Stimulated activated CD8-positive, alpha-beta memory T cell treated with anti-CD3 and anti-CD28 coated beads, Interleukin-12 subunit alpha, Interleukin-12 subunit beta, amount 100 ng/mL, for 4 hours (primary cell): Measurements from ENCODE around the gene FBXL17.
"Not testable (repeated sequence)": the region's sequence is repeated elsewhere in the genome, so short reads cannot be mapped to it uniquely, and the experiment has no call there.

ENCODE experiments used
- DNase-seq: peaks from one replicate; pipeline ENCODE4 v3.0.0-alpha.2; 2020; ENCODE audit warnings: low read depth

The FBXL17 gene

DNA sequence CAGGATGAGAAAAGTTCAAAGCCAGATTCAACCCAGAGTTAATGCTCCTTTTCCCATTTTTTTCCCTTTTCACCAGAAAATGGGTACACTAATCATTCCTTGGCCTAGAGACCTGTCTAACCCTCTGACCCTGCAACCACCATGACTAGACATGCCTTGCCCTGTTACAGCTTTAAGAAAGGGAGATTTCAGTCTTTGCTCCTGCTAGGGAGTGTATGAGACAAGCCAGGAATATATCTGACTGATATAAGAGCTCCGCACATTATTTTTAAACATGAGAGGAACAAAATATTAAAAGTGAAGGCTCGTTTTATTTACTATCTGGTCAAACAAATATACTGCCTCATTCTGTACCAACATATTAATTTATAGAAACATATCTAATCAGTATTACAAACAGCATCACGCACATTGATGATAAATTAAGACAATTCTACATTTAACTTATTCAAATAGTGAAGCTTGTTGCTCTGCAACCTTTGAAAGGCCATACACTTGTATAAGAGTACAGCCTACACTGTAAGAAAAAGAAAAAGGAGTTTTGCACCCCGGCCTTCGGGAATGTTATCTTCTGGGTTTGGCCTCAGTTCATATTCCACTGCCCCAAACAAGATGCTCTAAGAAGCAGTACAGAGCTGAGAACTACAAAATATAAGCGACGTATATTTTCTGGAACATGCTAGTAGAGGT lies 132.7 kb downstream of the FBXL17 start:
- no peak for DNase-seq

GRCh38 chr5:108238936-108239887 lies 142.7 kb downstream of the FBXL17 start:
- DNase-seq: no peak

DNA sequence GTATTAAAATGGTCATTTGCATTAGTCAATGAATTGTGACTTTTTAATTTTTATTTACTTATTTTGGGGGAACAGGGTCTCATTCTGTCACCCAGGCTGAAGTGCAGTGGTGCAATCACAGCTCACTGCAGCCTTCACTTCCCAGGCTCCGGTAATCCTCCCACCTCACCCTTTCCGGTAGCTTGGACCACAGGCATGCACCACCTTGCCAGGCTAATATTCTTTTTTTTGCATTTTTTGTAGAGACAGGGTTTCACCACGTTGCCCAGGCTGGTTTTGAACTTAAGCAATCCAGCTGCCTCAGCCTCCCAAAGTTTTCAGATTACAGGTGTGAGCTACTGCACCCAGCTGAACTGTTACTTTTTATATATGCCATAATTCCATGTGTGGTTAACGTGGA lies 143.4 kb downstream of the FBXL17 start:
- DNase-seq: no peak

GRCh38 chr5:108233617-108234155 lies 148.2 kb downstream of the FBXL17 start:
- DNase-seq: no peak

- no peak for DNase-seq
These were observed 149.1 kb downstream of the FBXL17 start for GRCh38 chr5:108232805-108233204.

GRCh38 chr5:108222011-108222410 lies 159.9 kb downstream of the FBXL17 start:
- DNase-seq: no peak

DNA sequence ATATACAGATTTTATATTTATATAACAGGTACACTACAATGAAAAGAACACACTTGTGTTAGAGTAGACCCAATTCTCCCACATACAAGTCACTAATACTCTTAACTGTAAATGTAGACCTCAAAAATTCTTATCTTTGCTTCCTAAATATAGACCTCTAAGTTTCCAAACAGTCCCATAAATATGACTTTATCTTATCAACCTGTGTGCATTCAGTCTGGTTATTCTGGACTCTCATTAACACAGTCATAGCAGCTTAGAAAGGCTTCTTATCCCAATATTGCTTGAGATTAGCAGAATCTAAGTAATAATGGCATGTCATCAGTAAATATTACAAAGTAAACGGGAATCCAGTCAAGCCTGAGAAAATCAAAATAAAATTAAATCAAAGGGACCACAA lies 161.1 kb downstream of the FBXL17 start:
- DNase-seq: no peak

GRCh38 chr5:108216890-108217289 lies 165.0 kb downstream of the FBXL17 start:
- no peak for DNase-seq

DNA sequence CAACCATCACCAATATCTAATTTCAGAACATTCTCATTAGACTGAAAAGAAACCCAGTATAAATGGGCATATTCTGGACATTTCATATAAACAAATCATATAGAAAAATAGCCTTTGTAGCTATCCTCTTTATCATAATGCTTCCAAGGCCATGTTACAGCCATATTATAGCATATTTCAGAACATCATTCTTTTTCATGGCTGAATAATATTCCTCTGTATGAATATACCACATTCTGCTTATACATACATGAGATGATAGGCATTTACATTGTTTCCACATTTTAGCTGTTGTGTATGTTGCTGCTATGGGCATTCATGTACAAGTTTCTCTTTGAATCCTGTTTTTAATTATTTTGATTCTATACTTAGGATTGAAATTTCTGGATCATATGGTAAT lies 167.0 kb downstream of the FBXL17 start:
- no peak for DNase-seq

DNA sequence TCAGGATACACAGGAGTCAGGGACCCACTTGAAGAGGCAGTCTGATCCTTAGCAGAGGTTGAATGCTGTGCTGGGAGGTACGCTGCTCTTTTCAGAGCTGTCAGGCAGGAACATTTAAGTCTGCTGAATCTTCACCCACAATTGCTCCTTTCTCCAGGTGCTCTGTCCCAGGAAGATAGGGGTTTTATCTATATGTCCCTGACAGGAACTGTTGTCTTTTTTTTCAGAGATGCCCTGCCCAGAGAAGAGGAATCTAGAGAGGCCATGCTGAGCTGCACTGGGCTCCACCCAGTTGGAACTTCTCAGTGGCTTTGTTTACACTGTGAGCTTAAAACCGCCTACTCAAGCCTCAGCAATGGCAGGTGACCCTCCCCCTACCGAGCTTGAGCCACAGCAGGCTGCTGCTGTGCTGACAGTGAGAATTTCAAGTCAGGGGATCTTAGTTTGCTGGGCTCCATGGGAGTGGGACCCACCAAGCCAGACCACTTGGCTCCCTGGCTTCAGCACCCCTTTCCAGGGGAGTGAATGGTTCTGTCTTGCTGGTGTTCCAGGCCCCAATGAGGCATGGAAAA lies 169.0 kb downstream of the FBXL17 start:
- DNase-seq: no peak

GRCh38 chr5:108206707-108207106 lies 175.2 kb downstream of the FBXL17 start:
- no peak for DNase-seq

GRCh38 chr5:108201721-108202120 lies 180.2 kb downstream of the FBXL17 start:
- DNase-seq: no peak

DNA sequence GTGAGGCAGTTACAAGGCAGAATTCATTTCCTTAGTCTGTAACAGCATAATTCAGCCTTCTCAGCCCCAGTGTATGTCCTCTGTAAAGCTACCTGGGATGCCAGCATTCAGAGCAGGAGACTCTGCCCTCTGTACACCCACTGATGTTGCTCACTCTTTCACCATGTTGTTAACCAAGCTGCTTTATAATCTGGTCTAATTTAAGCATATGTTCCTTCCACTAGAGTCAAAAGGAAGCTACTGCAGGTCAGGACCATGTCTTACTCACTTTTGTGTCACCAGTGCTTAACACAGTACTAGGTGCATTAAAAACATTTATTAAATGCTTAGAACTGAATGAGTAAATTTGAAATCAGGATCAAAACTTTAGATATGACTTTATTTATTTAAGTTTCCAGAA lies 185.6 kb downstream of the FBXL17 start:
- no peak for DNase-seq

GRCh38 chr5:108193021-108193795 lies 188.7 kb downstream of the FBXL17 start:
- DNase-seq: no peak

GRCh38 chr5:108184940-108185339 lies 197.0 kb downstream of the FBXL17 start:
- DNase-seq: no peak

DNA sequence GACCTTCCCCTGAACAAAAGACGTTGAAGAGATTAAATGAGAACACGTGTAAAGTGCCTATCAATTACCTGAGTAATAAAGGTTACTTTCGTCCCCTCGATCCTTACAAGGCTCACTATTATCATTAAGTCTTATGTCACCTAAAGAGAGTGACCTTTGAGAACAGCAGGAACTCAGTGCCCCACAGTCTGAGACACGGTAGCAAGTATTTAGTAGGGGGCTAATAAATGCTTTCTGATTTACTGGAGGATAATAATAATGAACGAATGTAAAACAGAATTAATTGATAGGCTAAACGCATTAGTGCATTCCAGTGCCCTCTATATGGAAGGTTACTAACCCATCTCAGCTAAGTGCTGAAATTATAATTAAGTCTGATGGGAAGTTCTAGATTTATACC lies 199.9 kb downstream of the FBXL17 start:
- no peak for DNase-seq

DNA sequence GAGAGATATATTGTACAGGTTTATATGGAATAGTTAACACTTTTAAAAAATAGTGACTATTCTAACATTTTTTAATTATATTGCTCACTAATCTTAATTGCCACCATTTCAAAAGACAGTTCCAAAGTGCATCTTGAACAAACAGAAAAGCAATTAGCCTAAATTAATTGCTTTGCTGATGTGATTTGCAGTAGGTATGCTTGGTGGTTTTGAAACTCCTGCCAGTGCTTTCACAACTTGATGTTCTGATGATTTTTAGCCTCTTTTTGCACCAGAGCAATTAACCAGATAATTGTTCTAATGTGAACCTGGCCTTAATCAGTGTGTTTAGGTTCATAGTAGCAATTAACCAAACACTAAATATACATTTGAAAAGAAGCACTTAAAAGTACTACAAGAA lies 207.6 kb downstream of the FBXL17 start:
- no peak for DNase-seq

GRCh38 chr5:108171759-108172158 lies 210.1 kb downstream of the FBXL17 start:
- DNase-seq: no peak

- DNase-seq: no peak
These were observed 213.0 kb downstream of the FBXL17 start for GRCh38 chr5:108168915-108169314.

GRCh38 chr5:108167174-108167573 lies 214.7 kb downstream of the FBXL17 start:
- DNase-seq: no peak

DNA sequence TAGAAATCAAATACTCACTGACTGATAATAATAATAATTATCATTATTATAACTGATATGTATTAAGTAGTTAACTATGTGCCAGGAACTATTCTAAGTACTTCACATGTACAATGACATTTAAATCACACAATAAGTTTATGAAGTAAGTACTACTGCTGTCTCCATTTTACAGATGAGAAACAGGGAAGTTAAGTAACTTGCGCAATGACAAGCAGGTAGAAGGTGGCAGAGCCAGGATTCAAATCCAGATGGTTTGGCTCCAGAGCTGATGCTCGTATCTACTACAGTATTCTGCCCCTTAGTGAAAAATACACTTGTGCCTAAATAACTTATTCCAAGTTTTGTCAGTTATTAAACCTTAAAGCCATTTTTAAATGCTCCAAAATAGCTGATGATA lies 217.3 kb downstream of the FBXL17 start:
- no peak for DNase-seq

GRCh38 chr5:108152854-108153253 lies 229.0 kb downstream of the FBXL17 start:
- DNase-seq: not testable (repeated sequence)
